Osteoblast (primary cell): Measurements from ENCODE around the gene TRAM2. TPM values are rescaled to one million over a fixed set of nuclear protein-coding genes. Genes with fewer than 3 reads are reported as not detected.

Experiments
- DNase-seq: peaks from one replicate; pipeline ENCODE4 v3.0.0; 2011; ENCODE audit warnings: low spot score, mixed read lengths; ENCODE audit not compliant: insufficient read length; ENCODE audit errors: missing footprints
- H2AFZ ChIP-seq: 2 replicates; pipeline ENCODE4 v1.6.0; 2011; ENCODE audit warnings: mild to moderate bottlenecking, low read length
- H3K27ac ChIP-seq: 2 replicates; pipeline ENCODE4 v1.5.1; 2011; ENCODE audit warnings: mild to moderate bottlenecking, low read depth, low read length, moderate library complexity
- H3K27me3 ChIP-seq: 2 replicates; pipeline ENCODE4 v1.6.0; 2012; ENCODE audit warnings: mild to moderate bottlenecking, control low read depth, inconsistent platforms, low read length, moderate library complexity; ENCODE audit not compliant: insufficient read depth
- H3K36me3 ChIP-seq: 2 replicates; pipeline ENCODE4 v1.5.1; 2011; ENCODE audit warnings: mild to moderate bottlenecking, low read length, control low read depth, moderate library complexity; ENCODE audit not compliant: insufficient read depth
- H3K4me1 ChIP-seq: 2 replicates; pipeline ENCODE4 v1.5.1; 2011; ENCODE audit warnings: mild to moderate bottlenecking, low read length, control low read depth, moderate library complexity; ENCODE audit not compliant: insufficient read depth
- H3K4me2 ChIP-seq: 2 replicates; pipeline ENCODE4 v1.6.0; 2011; ENCODE audit warnings: mild to moderate bottlenecking, low read length; ENCODE audit not compliant: insufficient read depth
- H3K4me3 ChIP-seq: fragments of 200-600 bp; sonication (generic); 3 replicates; pipeline ENCODE4 v1.5.1; 2012; ENCODE audit warnings: mild to moderate bottlenecking, low read length, inconsistent platforms; ENCODE audit not compliant: insufficient read depth
- H3K79me2 ChIP-seq: 2 replicates; pipeline ENCODE4 v1.6.0; 2012; ENCODE audit warnings: mild to moderate bottlenecking, low read length, control low read depth, inconsistent platforms; ENCODE audit not compliant: insufficient read depth
- H3K9me3 ChIP-seq: 2 replicates; pipeline ENCODE4 v1.5.1; 2011; ENCODE audit warnings: low read depth, low read length, control low read depth
- H4K20me1 ChIP-seq: 2 replicates; pipeline ENCODE4 v1.6.0; 2012; ENCODE audit warnings: mild to moderate bottlenecking, low read length, control low read depth; ENCODE audit not compliant: insufficient read depth
- CTCF ChIP-seq: IDR thresholded peaks from 2 replicates; pipeline ENCODE4 v1.5.1; 2011; ENCODE audit warnings: mild to moderate bottlenecking, low read depth, low read length, moderate library complexity; ENCODE audit errors: extremely low read depth
- total RNA-seq: library from RNA; depleted of rRNA; stranded (reverse); fragments of >200 nt; gene quantifications from 2 replicates; pipeline ENCODE4 v1.2.3, GENCODE V29; 2012

The TRAM2 gene
- total RNA-seq, 1 donor = 155 TPM

- no peak overlapping the region for H3K4me2 ChIP-seq
Observed at GRCh38 chr6:52620055-52620905, 43.4 kb upstream of the TRAM2 start.

GRCh38 chr6:52617087-52617486, 40.2 kb upstream of the TRAM2 start:
- H2AFZ ChIP-seq = peak overlapping the region; percentile 64
- no peak overlapping the region for H3K4me2 ChIP-seq
- no peaks in the 10 kb centered on the region for H4K20me1 ChIP-seq
- H3K27ac ChIP-seq = no peak overlapping the region
- H3K27me3 ChIP-seq = no peaks in the 10 kb centered on the region
- TF ChIP-seq CTCF = no peak
- DNase-seq = no peak
- no peaks in the 10 kb centered on the region for H3K9me3 ChIP-seq
- peaks cover 21% of the 10 kb centered on the region for H3K4me1 ChIP-seq
- H3K79me2 ChIP-seq = no peaks in the 10 kb centered on the region
- no peak overlapping the region for H3K4me3 ChIP-seq
- H3K36me3 ChIP-seq = no peaks in the 10 kb centered on the region

More at GRCh38 chr6:52620055-52620905, 43.4 kb upstream of the TRAM2 start:
- H3K27me3 ChIP-seq = no peaks in the 10 kb centered on the region
- H4K20me1 ChIP-seq = no peaks in the 10 kb centered on the region
- no peak overlapping the region for H3K27ac ChIP-seq
- no peaks in the 10 kb centered on the region for H3K36me3 ChIP-seq
- H3K79me2 ChIP-seq = no peaks in the 10 kb centered on the region
- H3K4me3 ChIP-seq = no peak overlapping the region
- no peak for DNase-seq
- H3K4me1 ChIP-seq = peaks cover 11% of the 10 kb centered on the region
- H3K9me3 ChIP-seq = no peaks in the 10 kb centered on the region
- TF ChIP-seq CTCF = no peak
- H2AFZ ChIP-seq = peak overlapping the region; percentile 39

- Histone ChIP-seq H3K79me2 (no peaks in the 10 kb centered on the region), H3K9me3 (no peaks in the 10 kb centered on the region), H3K36me3 (no peaks in the 10 kb centered on the region), H3K4me2 (no peak overlapping the region), H3K27ac (no peak overlapping the region), H3K4me3 (no peak overlapping the region), H3K27me3 (no peaks in the 10 kb centered on the region), H2AFZ (no peak overlapping the region), H4K20me1 (no peaks in the 10 kb centered on the region), H3K4me1 (peaks cover 23% of the 10 kb centered on the region)
- no peak for TF ChIP-seq CTCF
- no peak for DNase-seq
Observed at GRCh38 chr6:52616059-52616690, 39.3 kb upstream of the TRAM2 start.

GRCh38 chr6:52612336-52613054, 35.6 kb upstream of the TRAM2 start:
- DNase-seq = no peak
- Histone ChIP-seq H3K4me1 (peaks cover 28% of the 10 kb centered on the region), H4K20me1 (no peaks in the 10 kb centered on the region), H3K27ac (peak overlapping the region; percentile 38), H3K27me3 (no peaks in the 10 kb centered on the region), H3K79me2 (no peaks in the 10 kb centered on the region), H3K4me3 (no peak overlapping the region), H3K4me2 (no peak overlapping the region), H3K9me3 (no peaks in the 10 kb centered on the region), H2AFZ (peak overlapping the region; percentile 33), H3K36me3 (no peaks in the 10 kb centered on the region)
- no peak for TF ChIP-seq CTCF
